Amygdala (tissue), 56 donors: ENCODE results near the gene HMCES.
"Not testable (repeated sequence)": the region's sequence is repeated elsewhere in the genome, so short reads cannot be mapped to it uniquely, and the experiment has no call there.

ENCODE experiments used
- DNase-seq, 56 donors: peaks; one replicate each; lab custom pipeline; 2025; lab: John Stamatoyannopoulos, UW

HMCES gene

DNA sequence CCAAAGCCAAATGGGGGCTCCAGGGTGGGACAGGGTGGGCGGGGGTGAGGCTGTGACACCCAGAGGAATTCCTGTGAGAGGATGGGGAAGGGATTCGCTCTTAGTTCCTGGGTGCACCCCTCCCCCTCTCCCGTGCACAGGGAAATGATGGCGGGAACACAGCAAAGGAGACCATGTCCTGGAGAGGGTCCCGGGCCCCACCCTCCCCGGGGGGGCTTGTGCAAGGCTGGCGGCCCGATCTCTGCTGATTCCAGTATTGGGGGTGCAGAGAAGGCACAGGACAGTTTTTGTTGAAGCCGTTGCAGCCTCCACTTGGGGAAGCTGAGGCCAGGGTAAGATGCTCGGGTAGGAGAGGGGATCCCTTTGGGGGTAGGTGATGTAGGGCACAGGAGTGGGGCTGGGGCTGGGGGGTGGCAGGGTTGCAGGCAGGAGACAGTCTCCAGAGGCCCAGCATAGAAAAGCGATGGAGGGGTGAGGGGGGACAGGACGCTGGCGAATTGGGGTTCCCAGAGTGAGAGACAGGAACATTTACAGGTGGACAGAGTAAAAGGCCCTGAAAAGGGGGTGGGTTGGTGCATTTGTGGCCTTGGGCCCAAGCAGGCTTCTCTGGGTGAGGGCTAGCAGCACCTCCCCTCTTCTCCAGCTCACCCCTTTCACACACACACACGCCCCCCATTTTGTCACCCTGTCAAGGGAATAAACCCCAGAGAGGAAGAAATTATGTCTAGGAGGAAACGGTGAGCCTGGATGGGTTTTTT is 38.5 kb downstream of the HMCES start:
- peak in 2 of 56 donors; percentile 52 to 57 for DNase-seq

GRCh38 chr3:129317848-129318247 is 39.2 kb downstream of the HMCES start:
- DNase-seq = no peak

DNA sequence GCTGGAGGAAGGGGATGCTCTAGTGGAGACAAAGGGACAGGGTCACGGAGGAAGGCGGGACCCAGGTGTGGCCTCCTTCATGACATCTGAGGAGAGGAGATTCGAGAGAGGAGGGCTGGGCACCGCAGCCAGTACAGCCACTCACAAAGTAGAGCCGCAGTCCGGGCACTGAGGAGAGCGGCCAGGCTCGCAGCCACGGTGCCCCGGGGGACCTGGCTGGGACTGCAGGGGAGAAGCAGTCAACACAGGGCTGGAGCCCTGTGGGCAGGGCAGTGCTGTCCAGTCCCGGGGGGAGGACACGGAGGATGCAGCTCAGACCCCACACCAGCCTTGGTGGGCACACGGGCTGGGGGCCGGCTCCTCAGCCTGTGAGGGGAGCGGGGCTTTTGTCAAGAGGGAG is 40.3 kb downstream of the HMCES start:
- no peak for DNase-seq

GRCh38 chr3:129320261-129320660 is 41.6 kb downstream of the HMCES start:
- no peak for DNase-seq

- DNase-seq = no peak
Observed at GRCh38 chr3:129320825-129321487, 42.3 kb downstream of the HMCES start.

GRCh38 chr3:129321887-129322286 is 43.2 kb downstream of the HMCES start:
- no peak for DNase-seq

DNA sequence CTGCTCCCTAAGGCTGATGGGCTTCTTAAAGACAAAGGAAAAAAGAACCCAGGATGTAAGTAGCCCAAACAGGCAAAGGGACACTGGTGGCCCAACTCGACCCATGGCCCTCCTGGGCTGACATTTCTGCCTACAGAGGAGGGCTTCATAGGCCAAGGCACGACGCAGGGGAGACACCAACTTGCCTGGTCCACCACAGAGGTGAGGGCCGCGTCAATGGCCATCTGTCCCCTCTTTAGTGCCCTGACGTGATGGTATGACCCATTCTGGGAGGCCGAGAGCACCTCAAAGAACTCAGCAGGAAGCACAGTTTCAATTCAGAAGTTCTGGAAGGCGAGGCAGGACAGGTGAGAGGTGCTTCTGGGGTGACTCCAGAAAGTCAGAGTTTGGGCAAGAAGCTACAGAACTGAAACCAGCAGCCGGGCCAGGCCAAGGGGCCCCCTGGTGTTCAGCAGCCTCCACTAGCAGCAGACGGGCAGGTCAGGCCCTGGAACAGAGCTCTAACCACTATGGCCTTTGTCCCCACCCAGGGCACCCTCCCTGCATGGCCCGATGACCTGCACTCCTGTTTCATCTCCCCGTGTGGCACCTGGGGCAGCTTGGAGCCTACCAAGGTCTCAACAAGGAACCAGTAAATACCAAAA is 45.1 kb downstream of the HMCES start:
- no peak for DNase-seq

DNA sequence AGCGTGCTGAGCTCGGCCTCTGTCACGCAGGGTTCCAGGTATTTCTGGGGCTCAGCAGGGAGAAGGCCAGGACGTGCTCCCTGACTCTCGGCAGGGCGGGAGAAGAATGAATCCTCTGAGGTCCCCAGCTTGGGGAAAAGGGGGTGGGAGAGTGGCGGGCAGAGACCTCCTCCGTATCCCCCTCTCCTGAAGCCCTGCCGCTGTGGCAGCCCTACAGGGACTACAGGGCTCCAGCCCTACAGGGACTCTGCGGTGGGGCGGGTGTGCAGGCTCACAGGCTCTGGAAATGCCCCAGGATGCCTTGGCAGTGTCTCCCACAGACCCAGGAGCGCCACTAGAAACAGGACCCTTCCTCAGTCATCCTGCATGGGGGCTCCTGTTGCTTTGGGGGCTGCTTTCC is 46.2 kb downstream of the HMCES start:
- no peak for DNase-seq

- DNase-seq = no peak
Observed at GRCh38 chr3:129325383-129325782, 46.7 kb downstream of the HMCES start.

- DNase-seq = no peak
Observed at GRCh38 chr3:129326138-129326537, 47.5 kb downstream of the HMCES start.

GRCh38 chr3:129326595-129326994 is 47.9 kb downstream of the HMCES start:
- no peak for DNase-seq

DNA sequence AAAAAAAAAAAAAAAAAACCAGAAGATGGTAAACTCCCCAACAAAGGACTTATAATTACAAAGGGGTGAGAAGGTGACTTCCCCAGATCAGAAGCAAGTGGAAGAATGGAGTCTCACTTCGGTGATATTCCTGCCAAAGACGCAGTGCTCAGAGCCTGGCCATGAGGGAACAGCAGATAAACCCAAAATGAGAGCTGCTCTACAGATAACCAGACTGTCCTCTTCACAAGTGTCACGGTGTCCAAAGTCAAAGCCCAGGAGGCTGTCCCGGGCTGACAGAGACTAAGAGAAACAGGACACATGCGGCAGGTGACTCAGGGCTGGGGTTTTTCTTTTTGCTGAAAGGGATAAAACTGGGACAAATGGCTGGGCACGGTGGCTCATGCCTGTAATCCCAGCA is 48.8 kb downstream of the HMCES start:
- DNase-seq = no peak

DNA sequence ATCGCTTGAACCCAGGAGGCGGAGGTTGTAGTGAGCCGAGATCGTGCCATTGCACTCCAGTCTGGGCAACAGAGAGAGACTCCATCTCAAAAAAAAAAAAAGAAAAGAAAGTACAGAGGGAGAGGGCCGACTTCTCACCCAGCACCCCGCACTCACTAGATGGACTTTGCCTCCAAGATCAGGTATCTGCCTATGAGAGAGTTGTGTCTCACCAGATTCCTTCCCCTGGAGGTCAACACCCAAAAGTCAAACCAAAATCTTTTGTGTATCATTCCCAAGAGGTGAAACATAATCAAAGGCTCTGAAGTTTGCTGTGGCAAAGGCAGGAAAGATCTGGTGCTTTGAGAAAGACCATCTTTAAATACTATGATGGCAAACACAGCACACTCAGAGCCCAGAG is 51.2 kb downstream of the HMCES start:
- DNase-seq = no peak

DNA sequence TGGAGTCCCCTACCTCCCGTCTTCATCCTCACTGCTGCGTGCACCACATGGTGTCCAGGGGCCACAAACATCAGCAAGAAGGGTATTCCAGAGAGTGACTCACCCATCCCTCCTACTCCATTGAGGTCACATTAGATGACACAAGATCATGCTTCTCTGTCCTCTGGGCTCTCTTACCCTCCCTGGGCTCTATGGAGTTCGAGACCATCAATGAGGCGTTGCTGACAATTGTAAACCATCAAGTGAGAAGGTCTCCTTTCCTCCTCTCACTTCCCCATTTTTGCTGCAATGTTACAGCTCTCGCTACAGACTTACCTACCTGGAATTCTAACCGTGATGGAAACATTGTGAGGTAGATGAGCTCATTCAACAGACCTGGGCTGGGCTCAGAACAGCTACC is 51.7 kb downstream of the HMCES start:
- DNase-seq = no peak

DNA sequence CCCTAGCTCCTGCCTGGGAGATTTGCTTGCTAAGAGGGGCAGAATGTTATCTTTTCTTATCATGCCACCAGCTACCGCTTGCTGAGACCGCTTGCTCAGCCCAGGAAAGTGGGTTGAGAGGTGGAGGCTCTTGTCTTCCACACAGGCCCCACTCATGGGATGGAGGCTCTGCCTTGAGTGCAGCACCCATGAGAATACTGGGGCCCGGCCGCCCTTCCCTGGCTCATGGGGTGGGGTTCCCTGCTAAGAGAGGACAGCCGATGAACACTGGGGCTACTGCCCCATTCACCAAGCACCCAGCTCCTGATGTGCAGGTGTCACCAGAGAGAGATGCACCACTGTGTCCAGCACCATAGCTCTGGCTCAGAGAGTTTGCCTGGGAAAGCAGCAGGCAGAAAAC is 55.2 kb downstream of the HMCES start:
- no peak for DNase-seq

- DNase-seq = no peak
Observed at GRCh38 chr3:129336093-129336706, 57.5 kb downstream of the HMCES start.

- DNase-seq = not testable (repeated sequence)
Observed at GRCh38 chr3:129337719-129338118, 59.0 kb downstream of the HMCES start.

DNA sequence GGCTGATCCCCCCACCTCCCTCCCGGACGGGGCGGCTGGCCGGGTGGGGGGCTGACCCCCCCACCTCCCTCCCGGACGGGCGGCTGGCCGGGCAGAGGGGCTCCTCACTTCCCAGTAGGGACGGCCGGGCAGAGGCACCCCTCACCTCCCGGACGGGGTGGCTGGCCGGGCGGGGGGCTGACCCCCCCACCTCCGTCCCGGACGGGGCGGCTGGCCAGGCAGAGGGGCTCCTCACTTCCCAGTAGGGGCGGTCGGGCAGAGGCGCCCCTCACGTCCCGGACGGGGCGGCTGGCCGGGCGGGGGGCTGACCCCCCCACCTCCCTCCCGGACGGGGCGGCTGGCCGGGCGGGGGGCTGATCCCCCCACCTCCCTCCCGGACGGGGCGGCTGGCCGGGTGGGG is 60.5 kb downstream of the HMCES start:
- DNase-seq = not testable (repeated sequence)

- DNase-seq = not testable (repeated sequence)
Observed at GRCh38 chr3:129339833-129340232, 61.2 kb downstream of the HMCES start.

- no peak for DNase-seq
Observed at GRCh38 chr3:129341331-129342141, 62.9 kb downstream of the HMCES start.
